Neural cell (in vitro differentiated cells): ENCODE results near the gene EPC1. TPM values are rescaled to one million over a fixed set of nuclear protein-coding genes. Genes with fewer than 3 reads are reported as not detected.

Experiments used
- H2AFZ ChIP-seq: fragments of 200-600, 300-800 bp; sonication (generic), shearing (Covaris generic); 2 replicates; pipeline ENCODE4 v1.6.0; 2014; ENCODE audit warnings: low read depth, mild to moderate bottlenecking, antibody characterized with exemption, low read length, moderate library complexity
- H3F3A ChIP-seq: fragments of 200-600 bp; shearing (Covaris generic); 2 replicates; pipeline ENCODE4 v1.6.1; 2016; ENCODE audit warnings: mild to moderate bottlenecking, moderate library complexity, mixed read lengths, antibody characterized with exemption, low read length; ENCODE audit not compliant: insufficient read depth, poor library complexity, severe bottlenecking
- H3K27ac ChIP-seq: fragments of 200-600, 300-800 bp; sonication (generic), shearing (Covaris generic); 2 replicates; pipeline ENCODE4 v1.5.1; 2014; ENCODE audit warnings: mild to moderate bottlenecking, low read length, moderate library complexity
- H3K27me3 ChIP-seq: fragments of 300-800, 200-600 bp; sonication (generic), shearing (Covaris generic); 2 replicates; pipeline ENCODE4 v1.6.0; 2014; ENCODE audit warnings: mild to moderate bottlenecking, low read depth, low read length, moderate library complexity; ENCODE audit not compliant: insufficient read depth
- H3K36me3 ChIP-seq: fragments of 300-800, 200-600 bp; sonication (generic), shearing (Covaris generic); 2 replicates; pipeline ENCODE4 v1.5.1; 2014; ENCODE audit warnings: mild to moderate bottlenecking, antibody characterized with exemption, low read length, moderate library complexity; ENCODE audit not compliant: insufficient read depth
- H3K4me2 ChIP-seq: fragments of 300-800, 200-600 bp; sonication (generic), shearing (Covaris generic); 2 replicates; pipeline ENCODE4 v1.6.0; 2014; ENCODE audit warnings: mild to moderate bottlenecking, low read length
- H3K4me3 ChIP-seq: fragments of 300-800, 200-600 bp; sonication (generic), shearing (Covaris generic); 2 replicates; pipeline ENCODE4 v1.5.1; 2014; ENCODE audit warnings: mild to moderate bottlenecking, low read length, moderate library complexity
- H3K79me2 ChIP-seq: fragments of 200-600 bp; shearing (Covaris generic); replicated peaks from 2 replicates; pipeline ENCODE4 v1.6.0; 2014; ENCODE audit warnings: mild to moderate bottlenecking, low read length, moderate library complexity; ENCODE audit not compliant: insufficient read depth
- H3K9ac ChIP-seq: fragments of 300-800, 200-600 bp; sonication (generic), shearing (Covaris generic); 2 replicates; pipeline ENCODE4 v1.6.1; 2016; ENCODE audit warnings: mild to moderate bottlenecking, low read length, mixed read lengths
- H3K9me2 ChIP-seq: fragments of 200-600 bp; shearing (Covaris generic); 2 replicates; pipeline ENCODE4 v1.6.1; 2016; ENCODE audit warnings: mild to moderate bottlenecking, low read length, mixed read lengths; ENCODE audit not compliant: insufficient read depth
- H3K9me3 ChIP-seq: fragments of 200-600, 300-800 bp; sonication (generic), shearing (Covaris generic); 2 replicates; pipeline ENCODE4 v1.6.1; 2016; ENCODE audit warnings: mild to moderate bottlenecking, mixed run types, low read length, moderate library complexity, mixed read lengths
- H4K20me1 ChIP-seq: fragments of 200-600 bp; shearing (Covaris generic); 2 replicates; pipeline ENCODE4 v1.6.1; 2016; ENCODE audit warnings: mild to moderate bottlenecking, mixed run types; ENCODE audit not compliant: insufficient read depth
- CTCF ChIP-seq: fragments of 450-650 bp; IDR thresholded peaks from 2 replicates; pipeline ENCODE4 v1.5.1; 2014; ENCODE audit warnings: antibody characterized with exemption, mild to moderate bottlenecking, moderate library complexity; ENCODE audit not compliant: poor library complexity, severe bottlenecking
- EP300 ChIP-seq: fragments of 450-650 bp; conservative IDR thresholded peaks from 2 replicates; pipeline ENCODE4 v1.6.1; 2014; ENCODE audit warnings: antibody characterized with exemption, mild to moderate bottlenecking, moderate library complexity; ENCODE audit not compliant: poor library complexity, severe bottlenecking
- EZH2 ChIP-seq: fragments of 200-600, 300-800 bp; shearing (Covaris generic), sonication (generic); IDR thresholded peaks from 2 replicates; pipeline ENCODE4 v1.6.1; 2014; ENCODE audit warnings: antibody characterized with exemption, low read length, borderline replicate concordance, mild to moderate bottlenecking; ENCODE audit not compliant: insufficient read depth, poor library complexity, severe bottlenecking
- MXI1 ChIP-seq: fragments of 450-650 bp; conservative IDR thresholded peaks from 2 replicates; pipeline ENCODE4 v1.6.1; 2014; ENCODE audit warnings: antibody characterized with exemption, mild to moderate bottlenecking; ENCODE audit not compliant: poor library complexity, severe bottlenecking
- POLR2AphosphoS5 ChIP-seq: IDR thresholded peaks from 2 replicates; pipeline ENCODE4 v1.6.1; 2012
- RAD21 ChIP-seq: fragments of 450-650 bp; conservative IDR thresholded peaks from 2 replicates; pipeline ENCODE4 v1.6.1; 2014; ENCODE audit warnings: antibody characterized with exemption, mild to moderate bottlenecking, moderate library complexity
- REST ChIP-seq: IDR thresholded peaks from 2 replicates; pipeline ENCODE4 v1.6.1; 2012; ENCODE audit warnings: borderline replicate concordance
- SMC3 ChIP-seq: fragments of 450-650 bp; conservative IDR thresholded peaks from 2 replicates; pipeline ENCODE4 v1.6.1; 2014; ENCODE audit warnings: antibody characterized with exemption, mild to moderate bottlenecking, moderate library complexity; ENCODE audit not compliant: poor library complexity
- TAF1 ChIP-seq: IDR thresholded peaks from 2 replicates; pipeline ENCODE4 v1.6.1; 2012; ENCODE audit warnings: low read depth
- polyA plus RNA-seq: library from polyadenylated mRNA; depleted of rRNA; stranded (reverse); fragments of >200 nt; gene quantifications from 2 replicates; pipeline ENCODE4 v1.2.3, GENCODE V29; 2014

EPC1 gene
- polyA plus RNA-seq, 1 donor from 2014 or later, result 137 TPM

GRCh38 chr10:32323051-32323450 lies 23.9 kb downstream of the EPC1 start:
- Histone ChIP-seq H3K4me2 (no peak overlapping the region), H3K9ac (no peak overlapping the region), H3F3A (no peaks in the 10 kb centered on the region), H3K36me3 (no peaks in the 10 kb centered on the region), H2AFZ (no peak overlapping the region), H3K9me2 (no peaks in the 10 kb centered on the region), H3K79me2 (peaks cover 97% of the 10 kb centered on the region), H3K9me3 (no peaks in the 10 kb centered on the region), H3K27me3 (no peaks in the 10 kb centered on the region), H3K4me3 (no peak overlapping the region), H3K27ac (no peak overlapping the region), H4K20me1 (peaks cover 38% of the 10 kb centered on the region)
- TF ChIP-seq EZH2 (no peak), SMC3 (no peak), EP300 (no peak), RAD21 (no peak), TAF1 (no peak), MXI1 (no peak), REST (no peak), POLR2AphosphoS5 (no peak), CTCF (no peak)

GRCh38 chr10:32321016-32321631 lies 25.8 kb downstream of the EPC1 start:
- no peak overlapping the region for H3K9ac ChIP-seq
- no peaks in the 10 kb centered on the region for H3F3A ChIP-seq
- no peak overlapping the region for H3K27ac ChIP-seq
- no peaks in the 10 kb centered on the region for H3K9me3 ChIP-seq
- peaks cover 45% of the 10 kb centered on the region for H4K20me1 ChIP-seq
- H3K4me3 ChIP-seq, result no peak overlapping the region
- no peaks in the 10 kb centered on the region for H3K27me3 ChIP-seq
- H3K9me2 ChIP-seq, result no peaks in the 10 kb centered on the region
- no peak overlapping the region for H2AFZ ChIP-seq
- TF ChIP-seq SMC3 (no peak), EP300 (no peak), REST (no peak), EZH2 (no peak)
- H3K79me2 ChIP-seq, result peaks cover 97% of the 10 kb centered on the region
- H3K4me2 ChIP-seq, result no peak overlapping the region
- no peaks in the 10 kb centered on the region for H3K36me3 ChIP-seq
